ENCODE measurements around the gene CD274.

DNA sequence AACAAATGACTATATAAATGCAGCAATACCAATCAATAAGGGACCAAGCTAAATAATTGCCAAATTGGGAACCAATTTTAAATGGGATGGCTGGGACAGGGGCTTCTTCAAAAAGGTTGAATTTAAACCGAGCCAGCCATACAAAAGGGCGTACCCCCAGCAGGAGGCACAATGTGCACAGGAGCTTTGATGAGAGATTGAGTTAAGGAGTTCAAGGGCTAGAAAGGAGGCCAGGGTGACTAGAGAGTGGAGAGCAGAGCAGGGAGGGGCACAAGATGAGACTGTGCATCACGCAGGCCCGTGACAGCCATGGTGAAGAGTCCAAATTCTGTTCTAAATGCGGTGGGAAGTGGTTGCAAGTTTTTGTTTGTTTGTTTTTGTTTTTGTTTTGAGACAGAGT, 36.6 kb downstream of the CD274 start:
- TF ChIP-seq, protein P1, sequence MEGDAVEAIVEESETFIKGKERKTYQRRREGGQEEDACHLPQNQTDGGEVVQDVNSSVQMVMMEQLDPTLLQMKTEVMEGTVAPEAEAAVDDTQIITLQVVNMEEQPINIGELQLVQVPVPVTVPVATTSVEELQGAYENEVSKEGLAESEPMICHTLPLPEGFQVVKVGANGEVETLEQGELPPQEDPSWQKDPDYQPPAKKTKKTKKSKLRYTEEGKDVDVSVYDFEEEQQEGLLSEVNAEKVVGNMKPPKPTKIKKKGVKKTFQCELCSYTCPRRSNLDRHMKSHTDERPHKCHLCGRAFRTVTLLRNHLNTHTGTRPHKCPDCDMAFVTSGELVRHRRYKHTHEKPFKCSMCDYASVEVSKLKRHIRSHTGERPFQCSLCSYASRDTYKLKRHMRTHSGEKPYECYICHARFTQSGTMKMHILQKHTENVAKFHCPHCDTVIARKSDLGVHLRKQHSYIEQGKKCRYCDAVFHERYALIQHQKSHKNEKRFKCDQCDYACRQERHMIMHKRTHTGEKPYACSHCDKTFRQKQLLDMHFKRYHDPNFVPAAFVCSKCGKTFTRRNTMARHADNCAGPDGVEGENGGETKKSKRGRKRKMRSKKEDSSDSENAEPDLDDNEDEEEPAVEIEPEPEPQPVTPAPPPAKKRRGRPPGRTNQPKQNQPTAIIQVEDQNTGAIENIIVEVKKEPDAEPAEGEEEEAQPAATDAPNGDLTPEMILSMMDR (IDR thresholded peaks at IDR 0.05) = no peak
- TF ChIP-seq POLR2A (IDR thresholded peaks at IDR 0.05) (no peak), POLR2AphosphoS5 (IDR thresholded peaks at IDR 0.05) (no peak)
